Cardiac septum (tissue), 1 donor: ENCODE results near the gene PSAPL1. TPM values are rescaled to one million over a fixed set of nuclear protein-coding genes. Genes with fewer than 3 reads are reported as not detected.

Experiments used
- DNase-seq: peaks from one replicate; pipeline ENCODE4 v3.0.0-alpha.2; 2020; ENCODE audit warnings: low spot score
- intact Hi-C: fragments of 100-400 bp; cut with DNase I; formaldehyde crosslinking; loops from one replicate; pipeline ENCODE4 v1.14.0; 2022
- long read RNA-seq: library from polyadenylated mRNA; unstranded; transcript quantifications from one replicate; pipeline ENCODE4 v2.0.0, GENCODE V29; 2021
- total RNA-seq: library from RNA; stranded (reverse); fragmentation: NEBNext Ultra II Directional; extraction: Animal tissue kit (Norgen Biotek cat#: 25700); gene quantifications from one replicate; pipeline ENCODE4 v1.2.1, GENCODE V29; 2021
- donor health status: DM: no; HTN: no; CAD: no.

The PSAPL1 gene
- total RNA-seq, result not detected
- long read RNA-seq, full-length matches to known transcripts, result 1 of 1 reads
- long read RNA-seq, partial matches to known transcripts, result 0 of 1 reads
- long read RNA-seq, other reads (novel, unspliced or antisense), result 0 of 1 reads

GRCh38 chr4:7434766-7435150, at the start of gene PSAPL1:
TSS of gene PSAPL1 (minus strand) at chr4:7434930. CDS start at chr4:7434879, 51 bp downstream.
- DNase-seq, result no peak
- intact Hi-C loops, result no loop called here

DNA sequence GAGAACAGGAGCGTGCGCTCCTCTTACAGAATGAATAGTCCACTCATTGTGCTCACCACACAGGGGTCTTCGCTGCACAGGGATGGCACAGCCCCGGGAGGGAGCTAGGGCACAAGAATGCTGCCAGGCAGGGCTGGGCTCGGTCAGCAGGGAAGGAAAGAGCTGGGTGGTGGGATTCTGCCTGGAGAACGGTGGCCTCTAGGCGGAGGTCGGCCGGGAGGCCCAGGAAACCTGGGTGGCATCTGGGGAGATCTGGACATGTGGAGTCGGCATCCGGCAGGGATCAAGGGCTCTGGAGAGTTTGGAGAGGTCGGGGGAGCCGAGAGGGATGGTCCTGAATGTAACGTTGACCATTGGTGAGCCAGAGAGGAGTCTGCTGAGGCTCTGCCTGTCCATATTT, 46.5 kb upstream of the PSAPL1 start:
- intact Hi-C loops, result no loop called here
- no peak for DNase-seq

DNA sequence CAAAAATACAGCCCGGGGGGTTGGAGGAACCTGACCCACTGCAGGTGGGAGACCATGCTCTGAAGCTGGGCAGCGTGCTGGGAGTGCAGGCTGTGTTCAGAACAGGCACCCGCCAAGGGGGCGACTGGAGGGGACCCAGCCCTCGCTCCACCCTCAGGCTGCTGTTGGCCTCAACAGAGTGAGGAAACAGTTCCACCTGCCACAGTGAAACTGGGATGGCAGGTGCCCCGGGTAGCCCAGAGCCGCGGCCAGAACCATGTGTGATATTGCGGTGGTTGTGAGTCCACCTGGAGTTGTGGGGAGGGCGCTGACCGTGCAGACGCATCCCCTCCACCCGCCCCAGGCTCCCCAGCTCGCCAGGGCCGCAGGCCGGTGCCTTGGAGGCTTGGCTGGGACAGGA, 45.7 kb upstream of the PSAPL1 start:
- no peak for DNase-seq
- intact Hi-C loops, result no loop called here

- intact Hi-C loops, result no loop called here
- no peak for DNase-seq
Measured at GRCh38 chr4:7478665-7479064, 43.9 kb upstream of the PSAPL1 start.

DNA sequence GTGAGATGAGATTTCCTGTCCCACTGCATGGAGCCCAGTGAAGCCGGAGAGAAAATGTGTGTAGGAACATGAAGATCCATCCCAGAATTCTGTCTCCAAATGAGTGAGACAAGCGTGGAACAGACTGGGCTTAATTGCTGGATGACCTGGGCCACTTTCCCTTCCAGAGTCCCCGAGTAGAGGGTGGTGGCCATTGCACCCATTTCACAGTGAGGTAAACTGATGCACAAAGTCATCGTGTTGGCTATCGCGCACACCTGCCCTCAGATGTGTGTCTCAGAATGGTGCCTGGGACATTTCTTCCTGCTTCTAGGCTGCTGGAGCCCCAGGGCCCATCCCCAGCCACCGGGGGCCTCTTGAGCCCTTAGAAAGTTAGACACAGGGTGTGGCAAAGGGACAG, 43.0 kb upstream of the PSAPL1 start:
- no peak for DNase-seq
- intact Hi-C loops, result no loop called here

DNA sequence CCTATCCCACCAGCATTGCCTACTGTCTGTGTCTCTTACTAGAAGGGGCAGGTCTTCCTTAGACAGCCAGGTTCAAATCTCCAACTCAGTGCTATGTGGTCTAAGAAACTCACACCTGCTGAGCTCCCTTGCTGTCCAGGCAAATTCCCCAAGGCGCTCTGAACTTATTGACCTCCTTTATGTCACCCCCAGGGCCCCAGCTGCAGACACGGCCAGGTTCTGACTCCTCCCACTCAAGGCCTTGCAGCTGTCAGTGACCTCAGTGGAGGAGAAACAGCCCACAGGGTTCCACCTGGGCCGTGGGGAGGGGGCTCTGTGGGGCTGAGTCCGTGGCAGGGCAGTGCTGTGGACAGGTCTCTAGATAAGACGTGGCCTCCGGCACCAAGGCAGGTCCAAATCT, 42.1 kb upstream of the PSAPL1 start:
- intact Hi-C loops, result no loop called here
- no peak for DNase-seq

DNA sequence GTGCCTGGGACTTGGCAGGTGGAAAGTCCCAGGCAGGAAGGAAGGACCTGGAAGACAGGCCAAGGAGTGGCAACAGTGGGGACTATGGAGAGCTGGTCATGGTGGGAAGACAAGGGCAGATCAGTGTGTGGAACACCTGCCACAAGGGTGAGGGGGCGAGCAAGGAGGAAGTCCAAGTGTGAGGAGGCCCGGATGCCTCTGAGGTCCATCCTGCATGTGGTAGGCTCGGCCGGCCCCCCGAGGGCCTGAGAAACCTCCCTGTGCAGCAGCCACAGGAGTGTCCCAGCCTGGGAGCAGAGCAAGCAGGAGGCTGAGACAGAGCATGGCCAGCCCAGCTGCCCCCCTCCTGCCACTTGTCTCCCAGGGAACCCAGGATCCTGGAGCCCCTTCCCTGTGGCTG, 40.5 kb upstream of the PSAPL1 start:
- intact Hi-C loops, result no loop called here
- no peak for DNase-seq

GRCh38 chr4:7474320-7474719, 39.6 kb upstream of the PSAPL1 start:
- DNase-seq, result no peak
- intact Hi-C loops, result no loop called here

DNA sequence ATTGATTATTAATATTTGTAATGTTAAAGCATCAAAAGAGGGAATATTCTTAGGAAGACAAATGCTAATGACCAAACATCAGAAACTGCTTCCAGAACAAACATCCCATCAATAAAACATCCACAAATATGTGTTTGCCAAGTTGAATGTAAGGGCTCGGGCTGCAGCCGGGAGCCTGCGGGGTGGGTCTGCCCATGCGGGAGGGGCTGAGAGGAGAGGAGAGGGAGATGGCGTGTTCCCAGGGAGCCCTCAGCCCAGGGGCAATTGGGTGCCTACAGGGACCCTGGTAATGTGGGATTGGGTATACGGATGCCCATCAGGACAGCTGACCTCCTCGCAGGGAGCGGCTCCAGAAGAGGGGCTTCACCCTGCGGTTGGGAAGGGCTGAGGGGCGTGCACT, 38.4 kb upstream of the PSAPL1 start:
- DNase-seq, result no peak
- intact Hi-C loops, result no loop called here

GRCh38 chr4:7472442-7473013, 37.8 kb upstream of the PSAPL1 start:
- intact Hi-C loops, result no loop called here
- DNase-seq, result no peak

DNA sequence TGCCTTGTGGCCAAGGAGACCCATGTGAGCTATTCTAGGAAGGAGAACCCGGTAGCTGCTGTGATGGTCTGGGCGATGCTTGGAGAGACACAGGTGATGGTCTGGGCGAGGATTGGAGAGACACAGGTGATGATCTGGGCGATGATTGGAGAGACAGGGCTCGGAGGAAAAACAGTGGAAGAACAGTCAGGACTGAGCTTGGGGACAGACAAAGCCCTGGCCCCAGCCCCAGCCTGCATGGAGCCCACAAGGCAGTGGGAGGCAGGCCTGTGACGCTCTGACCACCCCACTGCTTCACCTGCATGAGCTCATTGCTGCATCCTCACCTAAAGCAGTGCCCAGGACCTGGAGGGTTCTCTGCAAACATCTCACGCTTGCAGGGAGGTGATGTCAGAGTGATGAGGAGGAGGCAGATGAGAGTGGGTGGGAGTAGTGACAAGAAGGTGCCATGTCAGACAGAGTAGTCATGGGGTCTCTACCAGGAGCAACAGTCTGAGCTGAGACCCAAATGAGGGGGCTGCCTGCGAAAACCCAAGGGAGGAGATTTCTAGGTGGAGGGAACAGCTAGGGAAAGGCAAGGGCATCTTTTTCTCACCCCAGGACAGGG, 35.9 kb upstream of the PSAPL1 start:
- intact Hi-C loops, result no loop called here
- DNase-seq, result no peak

GRCh38 chr4:7470111-7470510, 35.4 kb upstream of the PSAPL1 start:
- no peak for DNase-seq
- intact Hi-C loops, result no loop called here

GRCh38 chr4:7469023-7469422, 34.3 kb upstream of the PSAPL1 start:
- intact Hi-C loops, result no loop called here
- no peak for DNase-seq

DNA sequence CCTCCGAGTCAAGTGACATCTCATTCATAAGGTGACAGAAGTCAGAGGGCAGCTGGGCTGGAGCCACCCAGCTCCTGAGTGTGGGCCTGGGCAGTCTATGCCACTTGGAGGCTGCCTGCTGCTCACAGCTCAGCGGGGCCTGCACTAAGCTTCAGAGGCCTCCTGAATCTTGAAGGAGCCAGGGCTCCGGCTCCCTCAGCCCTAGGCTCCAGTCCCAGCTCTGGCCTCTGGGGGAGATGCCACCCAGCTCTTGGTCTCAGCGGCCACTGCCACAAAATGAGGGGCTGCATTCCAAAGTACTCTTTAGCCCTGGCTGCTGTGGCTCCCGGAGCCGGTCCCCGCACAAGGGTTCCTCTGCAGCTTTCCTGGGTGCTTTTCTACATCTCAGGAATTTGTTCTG, 32.7 kb upstream of the PSAPL1 start:
- intact Hi-C loops, result no loop called here
- DNase-seq, result no peak

- intact Hi-C loops, result no loop called here
- DNase-seq, result no peak
Measured at GRCh38 chr4:7466904-7467303, 32.2 kb upstream of the PSAPL1 start.

DNA sequence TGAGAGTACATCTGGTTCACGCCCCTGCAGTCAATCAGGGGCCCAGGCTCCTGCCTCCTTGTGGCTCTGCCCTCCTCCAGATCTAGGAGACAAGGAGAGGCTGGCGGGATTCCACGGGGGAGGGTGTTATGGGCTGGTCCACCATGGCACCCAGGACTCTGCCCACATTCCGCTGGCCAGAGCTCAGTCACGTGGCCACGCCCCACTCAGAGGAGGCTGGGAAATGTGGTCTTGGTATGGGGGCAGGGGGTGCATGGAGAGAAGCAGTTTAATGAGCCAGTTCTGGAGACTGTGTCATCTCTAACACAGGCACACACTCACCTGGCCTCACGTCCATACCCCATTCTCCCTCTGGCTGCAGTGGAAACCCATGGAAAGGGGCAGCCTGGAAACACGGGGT, 31.5 kb upstream of the PSAPL1 start:
- DNase-seq, result no peak
- intact Hi-C loops, result no loop called here

DNA sequence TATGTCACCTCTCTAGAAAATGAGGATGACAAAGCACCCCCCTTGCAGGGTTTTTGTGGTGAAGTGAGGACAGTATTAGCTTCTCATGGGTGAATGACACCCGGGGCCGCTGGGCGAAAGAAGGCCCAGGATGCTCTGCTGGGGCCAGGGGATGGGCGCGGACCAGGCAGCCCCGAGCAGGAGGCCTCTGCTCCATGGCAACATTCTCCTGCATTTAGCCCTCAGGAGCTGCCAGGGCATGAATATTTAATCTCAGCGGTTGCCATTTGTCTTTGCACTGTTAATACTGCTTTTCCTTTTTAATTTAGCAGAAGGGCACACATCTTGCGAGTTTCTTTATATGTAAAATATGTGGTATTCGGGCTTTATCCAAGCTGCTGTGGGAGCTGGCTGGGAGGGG, 30.3 kb upstream of the PSAPL1 start:
- intact Hi-C loops, result no loop called here
- no peak for DNase-seq

DNA sequence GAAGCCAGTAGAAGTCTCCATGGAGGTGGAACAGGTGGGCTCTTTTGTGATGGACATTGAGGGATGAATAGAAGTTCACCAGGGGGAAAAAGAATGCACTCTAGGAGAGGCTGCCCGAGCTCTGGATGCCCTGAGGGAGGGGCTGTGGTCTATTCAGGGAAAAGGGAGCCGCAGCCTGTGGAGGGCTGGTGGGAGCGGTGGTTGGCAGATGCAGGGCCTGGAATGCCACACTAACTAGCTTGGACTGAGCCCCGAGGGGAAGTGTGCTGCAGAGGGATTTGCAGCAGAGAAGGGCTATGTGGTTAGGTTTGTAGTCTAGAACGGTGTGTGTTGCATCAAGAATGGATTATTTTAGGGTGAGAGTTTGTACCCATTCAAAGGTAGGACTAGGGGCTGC, 29.5 kb upstream of the PSAPL1 start:
- intact Hi-C loops, result loop anchor here (5.0 kb wide), 1 partner anchor 157 kb away; no protein-coding TSS in a partner anchor
- DNase-seq, result no peak

GRCh38 chr4:7463566-7464258, 29.0 kb upstream of the PSAPL1 start:
- DNase-seq, result no peak
- intact Hi-C loops, result loop anchor here (2.0 to 5.0 kb wide), 3 partner anchors 156 to 269 kb away; no protein-coding TSS in a partner anchor

DNA sequence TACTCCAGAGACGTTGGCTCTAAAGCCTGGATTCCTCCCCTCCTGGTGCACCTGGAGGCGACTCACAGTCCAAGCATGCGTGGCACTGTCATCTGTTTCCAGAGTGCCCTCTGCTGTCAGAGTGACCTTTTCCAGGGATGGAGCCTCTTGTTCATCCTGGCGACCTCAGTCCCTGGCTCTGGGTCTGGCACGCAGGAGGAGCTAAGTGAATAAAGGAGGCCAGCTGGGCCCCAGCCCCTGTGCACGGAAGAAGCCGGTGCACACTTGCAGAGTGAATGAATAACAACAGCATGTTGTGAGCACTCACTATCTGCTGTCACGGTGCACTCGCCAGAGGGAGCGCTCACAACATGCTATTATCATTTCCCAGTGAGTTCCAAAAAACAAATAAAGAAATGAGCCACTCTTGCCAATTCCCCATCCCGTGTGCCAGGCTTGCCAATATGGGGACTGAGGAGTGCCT, 27.8 kb upstream of the PSAPL1 start:
- intact Hi-C loops, result loop anchor here (2.0 to 5.0 kb wide), 3 partner anchors 155 to 268 kb away; no protein-coding TSS in a partner anchor

DNA sequence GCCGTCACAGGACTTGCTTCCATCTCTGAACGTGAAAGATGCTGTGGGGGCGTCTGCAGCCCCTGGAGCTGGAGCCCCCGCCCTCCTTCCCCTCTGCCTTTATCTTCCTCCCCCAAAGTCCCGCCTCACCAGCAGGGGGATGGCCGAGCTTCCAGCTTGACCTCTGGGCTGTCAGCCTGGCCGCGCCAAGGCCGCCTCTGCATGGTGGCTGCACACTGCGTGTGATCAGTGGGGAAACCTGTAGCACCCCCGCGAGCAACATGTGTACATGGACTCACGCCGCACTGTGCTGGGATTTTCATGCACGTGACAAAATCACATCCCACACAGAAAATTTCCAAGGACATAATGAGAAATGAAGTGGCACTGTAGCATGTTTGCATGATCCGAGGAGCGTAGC, 26.5 kb upstream of the PSAPL1 start:
- no peak for DNase-seq
- intact Hi-C loops, result loop anchor here (5.0 kb wide), 1 partner anchor 154 kb away; no protein-coding TSS in a partner anchor

More for the DNA sequence above, 27.8 kb upstream of the PSAPL1 start:
- no peak for DNase-seq
